ENCODE data around the gene CARS1.

The CARS1 gene

DNA sequence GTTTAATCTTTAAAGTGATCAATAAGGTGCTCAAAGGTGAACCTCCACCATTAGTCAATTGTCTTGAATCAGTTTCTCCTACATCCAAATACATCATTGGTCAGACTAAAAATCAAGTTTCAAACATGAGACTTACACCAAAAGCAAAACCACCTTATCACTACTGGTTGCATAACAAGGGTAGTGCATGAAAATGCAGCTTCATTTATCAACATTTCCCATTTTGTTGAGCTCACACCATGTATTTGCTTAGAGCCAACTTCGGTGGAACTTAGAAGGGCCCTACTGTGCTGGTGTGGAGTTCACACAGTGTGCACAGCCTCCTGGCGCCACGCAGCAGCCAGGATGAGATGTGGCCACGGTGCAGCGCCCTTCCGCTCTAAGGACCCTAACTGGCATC, 104.9 kb downstream of the CARS1 start:
- TF ChIP-seq, protein P1, sequence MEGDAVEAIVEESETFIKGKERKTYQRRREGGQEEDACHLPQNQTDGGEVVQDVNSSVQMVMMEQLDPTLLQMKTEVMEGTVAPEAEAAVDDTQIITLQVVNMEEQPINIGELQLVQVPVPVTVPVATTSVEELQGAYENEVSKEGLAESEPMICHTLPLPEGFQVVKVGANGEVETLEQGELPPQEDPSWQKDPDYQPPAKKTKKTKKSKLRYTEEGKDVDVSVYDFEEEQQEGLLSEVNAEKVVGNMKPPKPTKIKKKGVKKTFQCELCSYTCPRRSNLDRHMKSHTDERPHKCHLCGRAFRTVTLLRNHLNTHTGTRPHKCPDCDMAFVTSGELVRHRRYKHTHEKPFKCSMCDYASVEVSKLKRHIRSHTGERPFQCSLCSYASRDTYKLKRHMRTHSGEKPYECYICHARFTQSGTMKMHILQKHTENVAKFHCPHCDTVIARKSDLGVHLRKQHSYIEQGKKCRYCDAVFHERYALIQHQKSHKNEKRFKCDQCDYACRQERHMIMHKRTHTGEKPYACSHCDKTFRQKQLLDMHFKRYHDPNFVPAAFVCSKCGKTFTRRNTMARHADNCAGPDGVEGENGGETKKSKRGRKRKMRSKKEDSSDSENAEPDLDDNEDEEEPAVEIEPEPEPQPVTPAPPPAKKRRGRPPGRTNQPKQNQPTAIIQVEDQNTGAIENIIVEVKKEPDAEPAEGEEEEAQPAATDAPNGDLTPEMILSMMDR (IDR thresholded peaks at IDR 0.05; ENCODE audit: borderline replicate concordance, control extremely low read depth, extremely low read depth, insufficient read depth, missing control alignments), result no peak
- in situ Hi-C loops (cut with MboI; ENCODE audit: low sequenced_read_pairs, unreplicated experiment), result no loop called here
- DNase-seq (ENCODE audit: low spot score), result no peak

DNA sequence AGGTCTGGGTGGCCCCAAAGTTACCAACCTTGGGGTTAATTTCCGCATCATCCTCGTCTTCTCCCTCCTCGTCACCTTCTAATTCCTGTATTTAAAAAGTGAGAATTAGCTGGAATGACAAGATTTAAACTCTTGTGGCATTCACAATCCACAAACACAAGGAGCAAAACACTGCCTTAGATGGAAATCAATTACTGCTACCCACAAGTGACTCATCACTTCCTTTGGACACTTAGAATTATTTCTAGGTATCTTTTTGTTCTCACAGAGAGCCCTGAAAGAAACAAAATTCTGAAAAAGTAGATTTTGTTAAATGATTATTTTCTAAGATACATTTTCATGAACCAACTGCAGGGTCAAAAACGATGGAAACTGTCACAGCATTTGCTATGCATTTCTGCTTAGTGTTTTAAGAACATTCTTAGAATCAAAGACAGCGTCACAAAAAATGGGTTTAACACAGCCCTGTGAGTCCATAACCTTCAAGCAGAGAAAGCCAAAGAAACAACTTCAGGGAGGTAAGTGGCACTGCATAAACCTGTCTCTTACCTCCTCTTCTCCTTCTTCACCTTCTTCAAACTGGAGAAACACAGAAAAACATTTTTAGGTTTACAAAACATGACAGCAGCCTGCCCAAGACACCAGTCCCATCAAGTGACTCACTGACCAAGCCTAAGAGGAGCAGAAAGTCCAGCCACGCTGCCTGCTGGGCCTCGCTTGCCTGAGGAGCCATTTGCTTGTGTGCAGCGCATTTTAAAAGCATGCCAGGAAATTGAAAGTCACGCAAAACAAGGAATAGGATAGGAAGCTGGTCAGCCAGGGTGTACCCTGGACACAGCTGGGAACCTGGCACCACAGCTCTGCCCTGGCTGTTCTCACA, 105.8 kb downstream of the CARS1 start:
- no peak for DNase-seq (ENCODE audit: low spot score)
- in situ Hi-C loops (cut with MboI; ENCODE audit: low sequenced_read_pairs, unreplicated experiment), result no loop called here
- TF ChIP-seq, protein P1 (IDR thresholded peaks at IDR 0.05; ENCODE audit: borderline replicate concordance, control extremely low read depth, extremely low read depth, insufficient read depth, missing control alignments), result no peak
